SK-N-DZ (cell line): ENCODE measurements around the gene LRRC37A2. TPM values are rescaled to one million over a fixed set of nuclear protein-coding genes. Genes with fewer than 3 reads are reported as not detected.
A peak's percentile ranks its signal among the peaks of the same experiment; 100 is the strongest.
"Not testable (repeated sequence)": the region's sequence is repeated elsewhere in the genome, so short reads cannot be mapped to it uniquely, and the experiment has no call there.

Experiments used
- DNase-seq: peaks from one replicate; pipeline ENCODE4 v3.0.0-alpha.2; 2015; ENCODE audit warnings: low spot score
- polyA plus RNA-seq, 2 experiments: library from polyadenylated mRNA; depleted of rRNA; stranded (reverse); fragments of >200 nt; gene quantifications; 2 replicates each; pipeline ENCODE4 v1.2.3, GENCODE V29; 2014

Gene LRRC37A2
- 6.9 and 12.0 TPM in 2 replicates for polyA plus RNA-seq (2014; cell fraction: cytosol; rRNA removed)
- 16.7 and 25.2 TPM in 2 replicates for polyA plus RNA-seq (2014; cell fraction: nucleus; rRNA removed)

- DNase-seq, result not testable (repeated sequence)
Measured at GRCh38 chr17:46512168-46512567, at the start of gene LRRC37A2. Gene LRRC37A2 (plus strand): TSS chr17:46512468. CDS start chr17:46512713, 245 bp downstream.

GRCh38 chr17:46467618-46468017 lies 44.6 kb upstream of the LRRC37A2 start:
- DNase-seq, result not testable (repeated sequence)

GRCh38 chr17:46474489-46474888 lies 37.8 kb upstream of the LRRC37A2 start:
- not testable (repeated sequence) for DNase-seq

- DNase-seq, result not testable (repeated sequence)
Measured at GRCh38 chr17:46475583-46475982, 36.7 kb upstream of the LRRC37A2 start.

GRCh38 chr17:46478823-46479222 lies 33.4 kb upstream of the LRRC37A2 start:
- not testable (repeated sequence) for DNase-seq

GRCh38 chr17:46481310-46481709 lies 31.0 kb upstream of the LRRC37A2 start:
- not testable (repeated sequence) for DNase-seq

GRCh38 chr17:46492021-46492420 lies 20.2 kb upstream of the LRRC37A2 start:
- not testable (repeated sequence) for DNase-seq

GRCh38 chr17:46499437-46500139 lies 12.7 kb upstream of the LRRC37A2 start:
- peak; percentile 2 for DNase-seq

GRCh38 chr17:46505896-46506295 lies 6.4 kb upstream of the LRRC37A2 start:
- DNase-seq, result not testable (repeated sequence)

- DNase-seq, result not testable (repeated sequence)
Measured at GRCh38 chr17:46534716-46535115, 22.4 kb downstream of the LRRC37A2 start.

GRCh38 chr17:46548607-46549006 lies 36.3 kb downstream of the LRRC37A2 start:
- not testable (repeated sequence) for DNase-seq

GRCh38 chr17:46559155-46559554 lies 46.9 kb downstream of the LRRC37A2 start:
- not testable (repeated sequence) for DNase-seq

- DNase-seq, result not testable (repeated sequence)
Measured at GRCh38 chr17:46560048-46560447, 47.8 kb downstream of the LRRC37A2 start.

- DNase-seq, result not testable (repeated sequence)
Measured at GRCh38 chr17:46566284-46566683, 54.0 kb downstream of the LRRC37A2 start.

- not testable (repeated sequence) for DNase-seq
Measured at GRCh38 chr17:46566980-46567379, 54.7 kb downstream of the LRRC37A2 start.

GRCh38 chr17:46571796-46572195 lies 59.5 kb downstream of the LRRC37A2 start:
- DNase-seq, result not testable (repeated sequence)

- not testable (repeated sequence) for DNase-seq
Measured at GRCh38 chr17:46579083-46580075, 67.1 kb downstream of the LRRC37A2 start, which contains the start of gene ARL17A. Gene ARL17A (minus strand): TSS chr17:46579691. CDS start chr17:46576322, 3,369 bp downstream.

GRCh38 chr17:46580082-46580481 lies 67.8 kb downstream of the LRRC37A2 start:
- DNase-seq, result not testable (repeated sequence)

GRCh38 chr17:46585444-46585843 lies 73.2 kb downstream of the LRRC37A2 start:
- not testable (repeated sequence) for DNase-seq

GRCh38 chr17:46590157-46591146 lies 78.2 kb downstream of the LRRC37A2 start, which contains the start of gene NSF:
Gene NSF (plus strand): TSS chr17:46590669. CDS start chr17:46590776, 107 bp downstream.
- not testable (repeated sequence) for DNase-seq
